ENCODE results near the gene PTPRB. TPM values are rescaled to one million over a fixed set of nuclear protein-coding genes. Genes with fewer than 3 reads are reported as not detected.

The PTPRB gene
- total and polyA plus RNA-seq, 2 donors (not counting 1 experiment from before 2014, with no cell fraction given): 0.01 TPM; not detected in 1

DNA sequence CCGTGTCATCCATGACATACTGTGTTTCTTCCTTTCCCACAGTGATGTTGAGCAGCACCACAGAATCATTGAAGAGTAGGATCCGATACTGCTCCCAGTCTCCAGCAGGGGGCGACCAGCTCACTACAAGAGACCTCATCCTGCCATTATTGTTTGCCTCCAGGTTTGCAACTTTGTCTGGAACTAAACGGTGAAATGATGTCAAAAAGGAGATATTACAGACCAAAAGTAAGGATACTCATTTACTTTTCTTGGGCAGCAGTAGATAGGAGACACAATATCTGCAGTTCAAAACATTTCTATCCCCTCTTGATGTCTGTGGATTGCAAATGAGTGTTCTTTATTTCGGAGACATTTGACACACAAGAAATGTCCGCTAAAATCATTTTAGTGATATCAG lies 47.2 kb downstream of the PTPRB start:
- no peak for ATAC-seq (ENCODE audit: low read depth)
- H3K4me3 ChIP-seq (ENCODE audit: control extremely low read depth in 1 of 5, extremely low read depth in 1 of 5, insufficient read depth in 1 of 5, low read depth in 2 of 5, low read length in 4 of 5): no peak overlapping the region
- peaks cover 6% of the 10 kb centered on the region for H3K9me3 Mint-ChIP-seq (ENCODE audit: insufficient read depth)
- H3K4me3 Mint-ChIP-seq: no peak overlapping the region
- POLR2A ChIA-PET: no interaction called here
- intact Hi-C loops (cut with micrococcal nuclease): no loop called here
- H4K20me1 ChIP-seq (ENCODE audit: control insufficient read depth, insufficient read depth, low read length, poor library complexity, severe bottlenecking): no peaks in the 10 kb centered on the region
- H3K4me1 ChIP-seq (ENCODE audit: control insufficient read depth in 2 of 2, insufficient read depth in 2 of 2, low read length in 2 of 2): no peaks in the 10 kb centered on the region
- TF ChIP-seq EZH2 (IDR thresholded peaks at IDR 0.05; ENCODE audit: borderline replicate concordance, insufficient read depth, low read depth, low read length, poor library complexity, severe bottlenecking): no peak
- TF ChIP-seq, protein P1, sequence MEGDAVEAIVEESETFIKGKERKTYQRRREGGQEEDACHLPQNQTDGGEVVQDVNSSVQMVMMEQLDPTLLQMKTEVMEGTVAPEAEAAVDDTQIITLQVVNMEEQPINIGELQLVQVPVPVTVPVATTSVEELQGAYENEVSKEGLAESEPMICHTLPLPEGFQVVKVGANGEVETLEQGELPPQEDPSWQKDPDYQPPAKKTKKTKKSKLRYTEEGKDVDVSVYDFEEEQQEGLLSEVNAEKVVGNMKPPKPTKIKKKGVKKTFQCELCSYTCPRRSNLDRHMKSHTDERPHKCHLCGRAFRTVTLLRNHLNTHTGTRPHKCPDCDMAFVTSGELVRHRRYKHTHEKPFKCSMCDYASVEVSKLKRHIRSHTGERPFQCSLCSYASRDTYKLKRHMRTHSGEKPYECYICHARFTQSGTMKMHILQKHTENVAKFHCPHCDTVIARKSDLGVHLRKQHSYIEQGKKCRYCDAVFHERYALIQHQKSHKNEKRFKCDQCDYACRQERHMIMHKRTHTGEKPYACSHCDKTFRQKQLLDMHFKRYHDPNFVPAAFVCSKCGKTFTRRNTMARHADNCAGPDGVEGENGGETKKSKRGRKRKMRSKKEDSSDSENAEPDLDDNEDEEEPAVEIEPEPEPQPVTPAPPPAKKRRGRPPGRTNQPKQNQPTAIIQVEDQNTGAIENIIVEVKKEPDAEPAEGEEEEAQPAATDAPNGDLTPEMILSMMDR (IDR thresholded peaks at IDR 0.05): peak; percentile 76
- H3K4me2 ChIP-seq (replicated peaks; ENCODE audit: low read depth, low read length, poor library complexity, severe bottlenecking): no peak overlapping the region
- H3K27me3 Mint-ChIP-seq: peaks cover 17% of the 10 kb centered on the region
- CTCF ChIA-PET: interaction anchor here (1.5 to 1.8 kb wide), 3 partner anchors 9 to 14 kb away, joined by 4 to 11 read pairs (median 7); no protein-coding TSS in a partner anchor
- no peak overlapping the region for H3K27ac ChIP-seq (ENCODE audit: low read length in 2 of 2)
- H2AFZ ChIP-seq (ENCODE audit: insufficient read depth, low read depth, low read length, poor library complexity, severe bottlenecking): no peak overlapping the region
- H3K36me3 ChIP-seq (replicated peaks in 1 of 2; ENCODE audit: control extremely low read depth in 1 of 2, control insufficient read depth in 1 of 2, extremely low read depth in 1 of 2, insufficient read depth in 2 of 2, low read length in 1 of 2): no peaks in the 10 kb centered on the region
- DNase-seq: peak; percentile 41
- no peaks in the 10 kb centered on the region for H3K79me2 ChIP-seq (ENCODE audit: control insufficient read depth, insufficient read depth, low read length)
- 0% methylated on average over 2 of the region's 6 CpGs for WGBS (ENCODE audit: insufficient coverage)
- H3K9ac ChIP-seq (ENCODE audit: low read length): no peak overlapping the region
- H3K27ac Mint-ChIP-seq: no peak overlapping the region
- H3K27me3 ChIP-seq (replicated peaks in 1 of 4; ENCODE audit: control extremely low read depth in 1 of 4, control insufficient read depth in 3 of 4, insufficient read depth in 4 of 4, low read length in 3 of 4): no peaks in the 10 kb centered on the region
- H3K4me1 Mint-ChIP-seq: no peaks in the 10 kb centered on the region
- H3K9me3 ChIP-seq (ENCODE audit: control extremely low read depth in 1 of 3, control insufficient read depth in 2 of 3, insufficient read depth in 1 of 3, low read length in 2 of 3): peaks cover 0 to under 1% (median 0%) of the 10 kb centered on the region in 3 donors

DNA sequence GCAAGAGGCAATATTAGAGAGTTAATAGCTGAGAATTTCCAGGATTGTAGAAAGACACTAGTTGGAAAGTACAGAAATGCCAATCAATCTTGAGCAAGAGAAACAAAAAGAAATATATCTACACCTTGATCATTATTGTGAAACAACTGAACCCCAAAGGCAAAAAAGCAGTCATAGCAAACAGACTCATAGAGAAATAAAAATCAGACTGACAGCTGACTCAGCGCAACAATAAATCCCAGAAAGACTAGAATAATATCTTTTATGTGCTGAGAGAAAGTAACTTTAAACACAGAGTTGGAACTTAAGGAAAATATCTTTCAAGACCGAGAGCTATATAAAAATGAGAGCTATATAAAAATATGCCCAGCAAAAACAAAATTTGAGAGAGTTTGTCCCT lies 52.9 kb downstream of the PTPRB start:
- Histone ChIP-seq H3K4me3 (ENCODE audit: control extremely low read depth in 1 of 5, extremely low read depth in 1 of 5, insufficient read depth in 1 of 5, low read depth in 2 of 5, low read length in 4 of 5) (no peak overlapping the region), H3K4me2 (replicated peaks; ENCODE audit: low read depth, low read length, poor library complexity, severe bottlenecking) (no peak overlapping the region), H4K20me1 (ENCODE audit: control insufficient read depth, insufficient read depth, low read length, poor library complexity, severe bottlenecking) (no peaks in the 10 kb centered on the region), H3K4me1 (ENCODE audit: control insufficient read depth in 2 of 2, insufficient read depth in 2 of 2, low read length in 2 of 2) (no peaks in the 10 kb centered on the region), H3K36me3 (replicated peaks in 1 of 2; ENCODE audit: control extremely low read depth in 1 of 2, control insufficient read depth in 1 of 2, extremely low read depth in 1 of 2, insufficient read depth in 2 of 2, low read length in 1 of 2) (no peaks in the 10 kb centered on the region), H3K9ac (ENCODE audit: low read length) (no peak overlapping the region), H3K79me2 (ENCODE audit: control insufficient read depth, insufficient read depth, low read length) (no peaks in the 10 kb centered on the region), H3K27ac (ENCODE audit: low read length in 2 of 2) (no peak overlapping the region), H3K27me3 (replicated peaks in 1 of 4; ENCODE audit: control extremely low read depth in 1 of 4, control insufficient read depth in 3 of 4, insufficient read depth in 4 of 4, low read length in 3 of 4) (no peaks in the 10 kb centered on the region), H2AFZ (ENCODE audit: insufficient read depth, low read depth, low read length, poor library complexity, severe bottlenecking) (no peak overlapping the region), H3K9me3 (ENCODE audit: control extremely low read depth in 1 of 3, control insufficient read depth in 2 of 3, insufficient read depth in 1 of 3, low read length in 2 of 3) (peaks cover 0 to 4% (median 4%) of the 10 kb centered on the region in 3 donors)
- H3K4me3 Mint-ChIP-seq: no peak overlapping the region
- H3K4me1 Mint-ChIP-seq: no peaks in the 10 kb centered on the region
- H3K9me3 Mint-ChIP-seq (ENCODE audit: insufficient read depth): peaks cover 15% of the 10 kb centered on the region
- POLR2A ChIA-PET: no interaction called here
- ATAC-seq (ENCODE audit: low read depth) (no peak), DNase-seq (no peak)
- intact Hi-C loops (cut with micrococcal nuclease): no loop called here
- no peak overlapping the region for H3K27ac Mint-ChIP-seq
- peaks cover 12% of the 10 kb centered on the region for H3K27me3 Mint-ChIP-seq
- WGBS (ENCODE audit: insufficient coverage): no CpG with 5 or more reads among the region's 2 CpGs
- TF ChIP-seq, protein P1 (IDR thresholded peaks at IDR 0.05): no peak
- no peak for TF ChIP-seq EZH2 (IDR thresholded peaks at IDR 0.05; ENCODE audit: borderline replicate concordance, insufficient read depth, low read depth, low read length, poor library complexity, severe bottlenecking)
- CTCF ChIA-PET: interaction anchor here (0.6 to 2.0 kb wide), 3 partner anchors 67 to 707 kb away, joined by 4 to 7 read pairs (median 6); no protein-coding TSS in a partner anchor
